ENCODE measurements around the gene CFAP46.
"Not testable (repeated sequence)": the region's sequence is repeated elsewhere in the genome, so short reads cannot be mapped to it uniquely, and the experiment has no call there.

The CFAP46 gene

DNA sequence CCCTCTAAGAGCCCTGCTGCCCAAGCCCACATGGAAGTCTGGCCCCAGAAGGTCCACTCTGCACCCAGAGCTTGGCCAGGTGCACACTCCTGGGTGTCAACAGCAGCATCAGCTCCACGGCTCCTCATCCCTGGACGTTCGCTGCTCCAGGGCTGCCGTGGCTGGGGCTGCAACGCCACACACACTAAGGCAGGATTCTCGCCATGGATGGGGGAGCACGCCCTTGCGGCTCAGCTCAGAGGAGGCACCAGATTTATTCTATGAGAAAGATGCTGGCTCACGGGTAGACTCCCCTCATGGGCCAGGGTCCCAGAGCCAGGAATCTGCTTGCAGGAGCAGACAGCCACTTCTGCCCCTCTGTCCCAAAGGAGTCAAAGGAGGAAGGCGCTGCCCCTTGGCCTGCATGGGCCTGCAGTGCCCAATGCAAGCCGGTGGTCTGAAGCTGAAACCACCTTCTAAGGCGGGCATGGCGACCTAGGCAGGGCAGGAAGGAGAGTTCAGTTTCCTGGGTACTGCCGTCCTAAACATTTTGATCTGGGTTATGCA lies 42.1 kb downstream of the CFAP46 start:
- TF ChIP-seq, protein P1, sequence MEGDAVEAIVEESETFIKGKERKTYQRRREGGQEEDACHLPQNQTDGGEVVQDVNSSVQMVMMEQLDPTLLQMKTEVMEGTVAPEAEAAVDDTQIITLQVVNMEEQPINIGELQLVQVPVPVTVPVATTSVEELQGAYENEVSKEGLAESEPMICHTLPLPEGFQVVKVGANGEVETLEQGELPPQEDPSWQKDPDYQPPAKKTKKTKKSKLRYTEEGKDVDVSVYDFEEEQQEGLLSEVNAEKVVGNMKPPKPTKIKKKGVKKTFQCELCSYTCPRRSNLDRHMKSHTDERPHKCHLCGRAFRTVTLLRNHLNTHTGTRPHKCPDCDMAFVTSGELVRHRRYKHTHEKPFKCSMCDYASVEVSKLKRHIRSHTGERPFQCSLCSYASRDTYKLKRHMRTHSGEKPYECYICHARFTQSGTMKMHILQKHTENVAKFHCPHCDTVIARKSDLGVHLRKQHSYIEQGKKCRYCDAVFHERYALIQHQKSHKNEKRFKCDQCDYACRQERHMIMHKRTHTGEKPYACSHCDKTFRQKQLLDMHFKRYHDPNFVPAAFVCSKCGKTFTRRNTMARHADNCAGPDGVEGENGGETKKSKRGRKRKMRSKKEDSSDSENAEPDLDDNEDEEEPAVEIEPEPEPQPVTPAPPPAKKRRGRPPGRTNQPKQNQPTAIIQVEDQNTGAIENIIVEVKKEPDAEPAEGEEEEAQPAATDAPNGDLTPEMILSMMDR (IDR thresholded peaks at IDR 0.05; ENCODE audit: control insufficient read depth, extremely low read depth, insufficient read depth): no peak
- no peak for DNase-seq (ENCODE audit: low read depth)
- no peak overlapping the region for H3K4me3 ChIP-seq (ENCODE audit: low read depth, low read length)

DNA sequence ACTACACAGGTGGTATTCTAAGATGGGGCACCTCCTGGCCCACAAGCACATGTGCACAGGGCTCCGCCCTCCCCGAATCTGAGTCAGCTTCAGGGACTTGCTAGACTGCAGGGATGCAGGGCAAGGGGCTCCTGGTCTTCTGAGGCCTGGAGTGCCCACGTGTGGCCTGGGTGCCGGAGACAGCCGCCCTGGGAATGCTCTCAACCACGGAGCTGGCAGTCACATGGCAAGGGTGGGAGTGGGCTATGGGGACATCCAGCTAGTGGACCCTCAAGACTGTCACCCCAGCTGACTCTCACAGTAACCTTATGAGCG lies 42.7 kb downstream of the CFAP46 start:
- TF ChIP-seq, protein P1 (IDR thresholded peaks at IDR 0.05; ENCODE audit: control insufficient read depth, extremely low read depth, insufficient read depth): no peak
- no peak for DNase-seq (ENCODE audit: low read depth)
- H3K4me3 ChIP-seq (ENCODE audit: low read depth, low read length): no peak overlapping the region

DNA sequence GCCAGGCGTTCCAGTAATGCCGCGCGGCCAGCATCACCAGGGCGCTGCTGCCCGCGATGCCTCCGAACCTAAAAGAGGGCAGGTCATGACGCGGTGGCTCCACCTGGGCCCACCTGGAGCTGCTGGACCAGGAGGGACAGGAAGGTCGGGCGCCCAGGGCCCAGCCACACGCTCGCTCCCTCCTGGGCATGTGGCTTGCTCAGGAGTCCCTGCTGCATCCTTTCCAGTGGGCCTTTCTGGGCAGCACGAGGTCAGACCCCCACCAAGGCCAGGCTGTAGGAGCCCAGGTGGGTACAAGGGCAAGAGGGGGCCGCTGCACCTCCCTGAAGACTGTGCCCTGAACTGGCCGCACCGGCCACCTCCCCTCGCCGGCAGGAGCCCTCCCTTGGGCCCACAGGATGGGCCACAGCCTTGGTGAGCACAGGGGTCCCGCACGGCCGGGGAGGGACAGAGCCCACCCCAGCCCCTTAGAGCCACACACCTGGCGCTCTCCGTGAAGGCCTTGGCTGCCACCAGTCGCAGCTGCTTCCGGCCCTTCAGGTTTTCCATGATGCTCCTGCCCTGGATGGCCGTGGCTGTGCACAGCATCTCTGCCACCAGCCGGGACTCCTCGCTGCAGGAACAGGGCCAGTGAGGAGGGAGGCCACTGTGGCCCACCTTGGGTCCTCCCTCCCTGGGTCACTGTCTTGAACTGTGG lies 43.2 kb downstream of the CFAP46 start:
- DNase-seq (ENCODE audit: low read depth): no peak
- TF ChIP-seq, protein P1 (IDR thresholded peaks at IDR 0.05; ENCODE audit: control insufficient read depth, extremely low read depth, insufficient read depth): no peak
- no peak overlapping the region for H3K4me3 ChIP-seq (ENCODE audit: low read depth, low read length)

DNA sequence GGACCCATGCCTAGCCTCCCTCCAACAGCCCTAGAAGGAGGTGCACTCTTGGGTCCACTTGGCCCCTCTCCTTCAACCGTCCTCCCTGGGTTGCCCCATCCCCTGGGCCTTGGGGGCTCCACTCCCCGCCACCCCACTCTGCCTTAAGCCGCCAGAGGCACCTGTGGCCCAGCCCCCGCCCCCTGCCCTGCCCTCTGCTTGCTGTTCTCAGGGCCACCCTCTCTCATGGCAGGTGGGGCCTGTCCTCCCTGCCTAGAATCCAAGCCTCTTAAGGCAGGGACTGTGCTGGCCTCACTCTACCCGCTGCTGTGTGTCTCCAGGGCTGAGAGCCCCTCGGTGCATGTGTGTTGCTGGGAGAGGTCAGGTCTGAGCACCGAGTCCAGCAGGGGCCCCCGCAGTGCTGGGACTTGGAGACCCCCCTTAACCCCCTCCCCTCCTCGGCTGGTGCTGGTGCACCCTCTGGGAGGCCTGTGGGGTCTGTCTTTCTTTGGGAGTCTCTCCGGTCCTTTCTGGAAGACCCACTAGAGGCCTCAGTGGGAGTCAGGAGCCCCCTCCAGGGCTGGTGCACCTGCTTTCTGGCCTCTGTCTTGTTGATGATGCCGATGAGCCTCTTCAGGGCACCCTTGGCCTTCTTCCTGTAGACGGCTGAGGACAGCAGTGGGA lies 43.8 kb downstream of the CFAP46 start:
- H3K4me3 ChIP-seq (ENCODE audit: low read depth, low read length): no peak overlapping the region
- TF ChIP-seq, protein P1 (IDR thresholded peaks at IDR 0.05; ENCODE audit: control insufficient read depth, extremely low read depth, insufficient read depth): no peak
- DNase-seq (ENCODE audit: low read depth): no peak

DNA sequence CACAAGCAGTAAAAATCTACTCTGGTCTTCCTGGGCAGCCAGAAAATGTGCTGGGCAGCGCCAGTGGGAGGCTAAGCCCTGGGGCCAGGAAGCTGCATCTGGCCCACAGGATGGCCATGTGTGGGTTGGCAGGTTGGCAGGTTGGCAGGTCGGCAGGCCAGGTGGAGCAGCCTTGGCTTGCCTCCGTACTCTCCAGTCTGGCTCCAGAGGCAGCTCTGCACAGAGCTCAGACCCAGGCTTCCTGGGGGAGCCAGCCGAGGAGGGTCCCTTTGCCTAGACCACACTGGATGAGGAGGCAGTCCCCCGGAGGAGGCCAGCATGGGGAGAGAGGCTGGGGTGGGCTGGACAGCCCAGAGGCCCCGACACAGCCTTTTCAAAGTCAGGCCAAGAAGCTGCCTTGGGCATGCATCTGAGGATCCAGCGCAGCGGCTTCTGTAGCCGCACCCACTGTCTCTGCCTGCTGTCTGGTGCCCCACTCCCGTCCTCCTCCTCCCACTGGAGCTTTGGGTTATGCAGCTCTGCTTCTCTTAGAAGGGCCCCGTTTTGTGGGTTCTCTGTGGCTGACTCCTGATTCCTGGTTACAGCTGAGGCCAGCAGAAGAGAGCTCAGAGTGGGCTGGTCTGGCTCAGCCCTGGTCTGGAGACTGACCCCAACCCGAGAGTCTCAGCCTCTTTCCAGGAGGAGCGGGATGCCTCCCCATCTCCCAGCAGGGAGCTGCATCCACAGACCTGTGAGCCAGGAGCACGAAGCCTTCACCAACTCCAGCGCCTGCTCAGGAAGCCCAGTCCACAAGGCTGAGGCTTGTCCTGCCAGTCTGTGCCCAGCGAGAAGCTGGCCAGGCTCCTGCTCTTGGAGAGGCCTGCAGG lies 44.6 kb downstream of the CFAP46 start:
- no peak overlapping the region for H3K4me3 ChIP-seq (ENCODE audit: low read depth, low read length)
- DNase-seq (ENCODE audit: low read depth): no peak
- TF ChIP-seq, protein P1 (IDR thresholded peaks at IDR 0.05; ENCODE audit: control insufficient read depth, extremely low read depth, insufficient read depth): no peak

DNA sequence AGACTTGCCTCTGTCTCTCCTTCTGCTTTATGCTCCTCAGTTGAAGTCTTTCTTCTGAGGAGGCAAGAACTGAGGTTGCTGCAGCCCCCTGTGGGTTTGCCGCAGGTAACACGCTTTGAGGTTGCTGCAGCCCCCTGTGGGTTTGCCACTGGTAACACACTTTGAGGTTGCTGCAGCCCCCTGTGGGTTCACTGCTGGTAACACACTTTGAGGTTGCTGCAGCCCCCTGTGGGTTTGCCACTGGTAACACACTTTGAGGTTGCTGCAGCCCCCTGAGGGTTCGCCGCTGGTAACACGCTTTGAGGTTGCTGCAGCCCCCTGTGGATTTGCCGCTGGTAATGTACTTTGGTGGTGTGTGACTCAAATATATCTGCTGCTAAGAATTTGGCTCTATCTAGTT lies 48.6 kb downstream of the CFAP46 start:
- H3K4me3 ChIP-seq (ENCODE audit: low read depth, low read length); DNase-seq (ENCODE audit: low read depth): not testable (repeated sequence)

DNA sequence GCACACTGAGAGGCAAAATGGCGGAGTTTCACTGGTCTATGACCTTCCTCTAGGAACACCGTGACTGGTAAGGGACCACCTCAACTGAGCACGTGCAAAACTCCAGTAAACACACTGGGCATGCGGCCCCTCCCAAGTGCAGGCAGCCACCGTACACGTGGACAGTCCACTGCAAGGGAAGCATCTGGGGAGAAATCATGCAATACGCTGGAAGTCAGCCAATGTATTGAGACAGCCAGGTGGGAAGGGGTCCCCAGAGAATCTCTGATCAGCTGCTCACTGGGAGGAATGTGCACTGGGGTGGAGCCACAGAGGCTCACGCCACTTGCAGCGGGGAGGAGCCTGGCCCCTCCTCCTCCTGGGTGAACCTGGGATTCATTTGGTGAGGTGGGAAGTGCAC lies 49.3 kb downstream of the CFAP46 start:
- TF ChIP-seq, protein P1 (IDR thresholded peaks at IDR 0.05; ENCODE audit: control insufficient read depth, extremely low read depth, insufficient read depth): no peak
- no peak overlapping the region for H3K4me3 ChIP-seq (ENCODE audit: low read depth, low read length)
- no peak for DNase-seq (ENCODE audit: low read depth)

All from LNCaP clone FGC (cell line).